Ascending aorta (tissue), 2 donors: ENCODE results near the gene CHRM4. TPM values are rescaled to one million over a fixed set of nuclear protein-coding genes. Genes with fewer than 3 reads are reported as not detected.
A peak's percentile ranks its signal among the peaks of the same experiment; 100 is the strongest.

Experiments
- DNase-seq, 2 donors: peaks; one replicate each; pipeline ENCODE4 v3.0.0-alpha.2; 2019; ENCODE audit warnings: low spot score in 2 of 2
- H3K27ac ChIP-seq, 2 donors: fragments of 200-600 bp; sonication (generic); one replicate each; pipeline ENCODE4 v1.5.1; 2016 to 2017; ENCODE audit warnings: mild to moderate bottlenecking in 1 of 2
- H3K27me3 ChIP-seq: fragments of 200-600 bp; sonication (generic); one replicate; pipeline ENCODE4 v1.5.1; 2017
- H3K36me3 ChIP-seq, 2 donors: fragments of 200-600 bp; sonication (generic); one replicate each; pipeline ENCODE4 v1.5.1; 2016
- H3K4me1 ChIP-seq, 2 donors: fragments of 200-600 bp; sonication (generic); one replicate each; pipeline ENCODE4 v1.5.1; 2016 to 2017; ENCODE audit warnings: mild to moderate bottlenecking in 1 of 2
- H3K4me3 ChIP-seq, 2 donors: fragments of 200-600 bp; sonication (generic); one replicate each; pipeline ENCODE4 v1.5.1; 2016 to 2017; ENCODE audit warnings: mild to moderate bottlenecking in 1 of 2
- H3K9me3 ChIP-seq, 2 donors: fragments of 200-600 bp; sonication (generic); one replicate each; pipeline ENCODE4 v1.5.1; 2016
- CTCF ChIP-seq, 3 experiments: fragments of 200-600 bp in 2 of 3; fragments of 450-650 bp in 1 of 3; sonication (generic) in 2 of 3; IDR thresholded peaks; one replicate each; pipeline ENCODE4 v1.5.1; 2016 to 2019; ENCODE audit warnings: antibody characterized with exemption in 3 of 3, mild to moderate bottlenecking in 1 of 3, moderate library complexity in 1 of 3
- intact Hi-C: fragments of 100-400 bp; cut with DNase I; formaldehyde crosslinking; loops from one replicate; pipeline ENCODE4 v1.15.1; 2023
- total RNA-seq: library from RNA; depleted of rRNA; stranded (reverse); fragments of >200 nt; gene quantifications from one replicate; pipeline ENCODE4 v1.1.0, GENCODE V29; 2016

The CHRM4 gene
- total RNA-seq, 1 donor from 2014 or later, result not detected

- no peak for TF ChIP-seq CTCF (IDR thresholded peaks at IDR 0.05)
- H3K4me1 ChIP-seq, result peaks cover 14 to 27% of the 10 kb centered on the region in 2 donors
These were observed 27.5 kb downstream of the CHRM4 start for GRCh38 chr11:46364056-46364455.

GRCh38 chr11:46363455-46364005, 28.0 kb downstream of the CHRM4 start:
- no peaks in the 10 kb centered on the region for H3K9me3 ChIP-seq
- H3K4me1 ChIP-seq, result peaks cover 14 to 27% of the 10 kb centered on the region in 2 donors
- peak overlapping the region; percentile 49 to 82 for H3K27ac ChIP-seq
- TF ChIP-seq CTCF (IDR thresholded peaks at IDR 0.05), result no peak
- DNase-seq, result no peak
- intact Hi-C loops, result no loop called here
- H3K36me3 ChIP-seq, result peaks cover 0 to 7% of the 10 kb centered on the region in 2 donors
- no peaks in the 10 kb centered on the region for H3K27me3 ChIP-seq
- no peak overlapping the region for H3K4me3 ChIP-seq

More at GRCh38 chr11:46364056-46364455, 27.5 kb downstream of the CHRM4 start:
- Histone ChIP-seq H3K36me3 (peaks cover 0 to 8% of the 10 kb centered on the region in 2 donors), H3K27me3 (no peaks in the 10 kb centered on the region), H3K4me3 (no peak overlapping the region), H3K27ac (no peak overlapping the region), H3K9me3 (no peaks in the 10 kb centered on the region)
- intact Hi-C loops, result no loop called here
- DNase-seq, result no peak

DNA sequence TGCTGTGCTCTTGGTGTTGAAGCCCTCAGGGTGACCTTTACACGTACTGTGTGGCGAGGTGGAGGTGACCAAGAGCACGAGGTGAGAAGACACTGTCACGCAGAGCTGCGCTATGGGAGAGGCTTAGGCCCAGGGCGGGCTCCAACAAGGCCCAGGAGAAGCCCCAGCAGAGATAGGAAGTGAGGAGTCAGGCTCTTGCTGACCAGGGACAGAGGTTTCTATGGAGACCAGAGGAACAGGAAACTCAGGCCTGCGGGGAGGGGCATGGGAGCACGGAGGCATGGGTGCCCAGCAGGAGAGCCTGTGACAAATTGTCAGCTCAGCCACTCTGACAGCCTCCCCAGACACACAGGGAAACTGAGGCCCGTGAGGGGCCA, 28.6 kb downstream of the CHRM4 start:
- H3K36me3 ChIP-seq, result peaks cover 0 to 2% of the 10 kb centered on the region in 2 donors
- H3K4me3 ChIP-seq, result no peak overlapping the region
- H3K4me1 ChIP-seq, result peaks cover 14 to 27% of the 10 kb centered on the region in 2 donors
- no peak for TF ChIP-seq CTCF (IDR thresholded peaks at IDR 0.05)
- intact Hi-C loops, result no loop called here
- H3K27ac ChIP-seq, result peak overlapping the region; percentile 49 to 82
- peak in 1 of 2 donors; percentile 40 for DNase-seq
- no peaks in the 10 kb centered on the region for H3K27me3 ChIP-seq
- H3K9me3 ChIP-seq, result no peaks in the 10 kb centered on the region

- H3K4me1 ChIP-seq, result peaks cover 13 to 26% of the 10 kb centered on the region in 2 donors
- H3K27me3 ChIP-seq, result no peaks in the 10 kb centered on the region
- H3K36me3 ChIP-seq, result no peaks in the 10 kb centered on the region
- H3K4me3 ChIP-seq, result peak overlapping the region in 1 of 2 donors; percentile 57
- H3K27ac ChIP-seq, result peak overlapping the region; percentile 74 to 82
- TF ChIP-seq CTCF (IDR thresholded peaks at IDR 0.05), result no peak
- no peaks in the 10 kb centered on the region for H3K9me3 ChIP-seq
- intact Hi-C loops, result no loop called here
- DNase-seq, result no peak
These were observed 29.2 kb downstream of the CHRM4 start for GRCh38 chr11:46362156-46363030.

- peaks cover 9 to 21% of the 10 kb centered on the region in 2 donors for H3K4me1 ChIP-seq
- peak overlapping the region; percentile 35 to 57 for H3K4me3 ChIP-seq
- intact Hi-C loops, result no loop called here
- TF ChIP-seq CTCF (IDR thresholded peaks at IDR 0.05), result no peak
- H3K27ac ChIP-seq, result peak overlapping the region; percentile 74 to 82
- no peaks in the 10 kb centered on the region for H3K27me3 ChIP-seq
- no peak for DNase-seq
- no peaks in the 10 kb centered on the region for H3K36me3 ChIP-seq
- no peaks in the 10 kb centered on the region for H3K9me3 ChIP-seq
These were observed 30.1 kb downstream of the CHRM4 start for GRCh38 chr11:46361283-46362155.
